Measurements from ENCODE around the gene UNC13C. TPM values are rescaled to one million over a fixed set of nuclear protein-coding genes. Genes with fewer than 3 reads are reported as not detected.

The UNC13C gene
- total and polyA plus RNA-seq, 2 of the 13 experiments (the other 11 are each of a cell fraction or from before 2014, with no cell fraction given): 0.04 TPM; not detected in 1

- Histone ChIP-seq H3K9me3 (ENCODE audit: low read length) (no peaks in the 10 kb centered on the region), H3K4me2 (ENCODE audit: low read depth, low read length) (no peak overlapping the region), H4K20me1 (ENCODE audit: insufficient read depth, low read length) (no peaks in the 10 kb centered on the region), H3K79me2 (ENCODE audit: insufficient read depth, low read length) (no peaks in the 10 kb centered on the region), H3K27me3 (ENCODE audit: control insufficient read depth in 1 of 2, insufficient read depth in 2 of 2, low read length in 2 of 2) (no peaks in the 10 kb centered on the region), H3K4me3 (replicated peaks in 1 of 3; ENCODE audit: insufficient read depth in 1 of 3, low read depth in 2 of 3, low read length in 3 of 3) (no peak overlapping the region), H3K9ac (ENCODE audit: insufficient read depth, low read depth, low read length) (no peak overlapping the region), H2AFZ (ENCODE audit: low read length) (no peak overlapping the region), H3K27ac (ENCODE audit: extremely low read length, insufficient read depth, low read length) (no peak overlapping the region), H3K36me3 (replicated peaks in 1 of 2; ENCODE audit: control insufficient read depth in 1 of 2, insufficient read depth in 2 of 2, low read length in 2 of 2) (no peaks in the 10 kb centered on the region), H3K4me1 (ENCODE audit: insufficient read depth, low read length) (no peaks in the 10 kb centered on the region)
- no TSS peak for BruUV-seq (replicated peaks)
- WGBS (ENCODE audit: low lambda C conversion rate): 0% methylated on average over 3 of the region's 3 CpGs
- FAIRE-seq (no peak), DNase-seq (ENCODE audit: low spot score) (no peak), ATAC-seq (peak; percentile 56)
- POLR2A ChIA-PET: no interaction called here
- intact Hi-C loops (cut with micrococcal nuclease; ENCODE audit: unreplicated experiment): no loop called here
- in situ Hi-C loops (cut with HindIII; ENCODE audit: extremely low pct_ligation_motif_present, low pct_unique_long_range_greater_than_20kb): no loop called here
- CTCF ChIA-PET (ENCODE audit: low intra/inter-chr PET ratio, low total read pairs): no interaction called here
- TF ChIP-seq ZKSCAN8 (CRISPR knock-in tag; IDR thresholded peaks at IDR 0.05; ENCODE audit: borderline replicate concordance) (no peak), GZF1 (CRISPR knock-in tag; IDR thresholded peaks at IDR 0.05) (no peak), PAF1 (CRISPR knock-in tag; IDR thresholded peaks at IDR 0.05) (no peak), IKZF4 (CRISPR knock-in tag; IDR thresholded peaks at IDR 0.05; ENCODE audit: borderline replicate concordance, low read depth, not compliant biosample characterization) (no peak), CTCF (CRISPR knock-in tag; IDR thresholded peaks at IDR 0.05) (peak; percentile 28; the same call in 1 of the 2 replicates)
Observed at GRCh38 chr15:54273928-54274327, 295.7 kb downstream of the UNC13C start.

- Histone ChIP-seq H3K9ac (ENCODE audit: insufficient read depth, low read depth, low read length) (no peak overlapping the region), H3K27me3 (ENCODE audit: control insufficient read depth in 1 of 2, insufficient read depth in 2 of 2, low read length in 2 of 2) (no peaks in the 10 kb centered on the region), H3K27ac (ENCODE audit: extremely low read length, insufficient read depth, low read length) (no peak overlapping the region), H2AFZ (ENCODE audit: low read length) (no peak overlapping the region), H3K79me2 (ENCODE audit: insufficient read depth, low read length) (no peaks in the 10 kb centered on the region), H3K4me1 (ENCODE audit: insufficient read depth, low read length) (no peaks in the 10 kb centered on the region), H3K36me3 (replicated peaks in 1 of 2; ENCODE audit: control insufficient read depth in 1 of 2, insufficient read depth in 2 of 2, low read length in 2 of 2) (no peaks in the 10 kb centered on the region), H4K20me1 (ENCODE audit: insufficient read depth, low read length) (no peaks in the 10 kb centered on the region), H3K4me2 (ENCODE audit: low read depth, low read length) (no peak overlapping the region), H3K4me3 (replicated peaks in 1 of 3; ENCODE audit: insufficient read depth in 1 of 3, low read depth in 2 of 3, low read length in 3 of 3) (no peak overlapping the region), H3K9me3 (ENCODE audit: low read length) (no peaks in the 10 kb centered on the region)
- BruUV-seq (replicated peaks): no TSS peak
- WGBS (ENCODE audit: low lambda C conversion rate): 5% methylated on average over 4 of the region's 4 CpGs
- intact Hi-C loops (cut with micrococcal nuclease; ENCODE audit: unreplicated experiment) (no loop called here), in situ Hi-C loops (cut with HindIII; ENCODE audit: extremely low pct_ligation_motif_present, low pct_unique_long_range_greater_than_20kb) (no loop called here)
- ATAC-seq: no peak
- POLR2A ChIA-PET: no interaction called here
- CTCF ChIA-PET (ENCODE audit: low intra/inter-chr PET ratio, low total read pairs): no interaction called here
- no peak for DNase-seq (ENCODE audit: low spot score)
- FAIRE-seq: no peak
- TF ChIP-seq, protein P1, sequence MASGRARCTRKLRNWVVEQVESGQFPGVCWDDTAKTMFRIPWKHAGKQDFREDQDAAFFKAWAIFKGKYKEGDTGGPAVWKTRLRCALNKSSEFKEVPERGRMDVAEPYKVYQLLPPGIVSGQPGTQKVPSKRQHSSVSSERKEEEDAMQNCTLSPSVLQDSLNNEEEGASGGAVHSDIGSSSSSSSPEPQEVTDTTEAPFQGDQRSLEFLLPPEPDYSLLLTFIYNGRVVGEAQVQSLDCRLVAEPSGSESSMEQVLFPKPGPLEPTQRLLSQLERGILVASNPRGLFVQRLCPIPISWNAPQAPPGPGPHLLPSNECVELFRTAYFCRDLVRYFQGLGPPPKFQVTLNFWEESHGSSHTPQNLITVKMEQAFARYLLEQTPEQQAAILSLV (CRISPR knock-in tag; IDR thresholded peaks at IDR 0.05; ENCODE audit: borderline replicate concordance): no peak
- TF ChIP-seq FOXJ3 (CRISPR knock-in tag; IDR thresholded peaks at IDR 0.05; ENCODE audit: borderline replicate concordance): no peak
- TF ChIP-seq SNRNP70 (IDR thresholded peaks at IDR 0.05; ENCODE audit: low read depth, low read length): no peak
- TF ChIP-seq NONO (IDR thresholded peaks at IDR 0.05): no peak
- TF ChIP-seq NONO (CRISPR knock-in tag; conservative IDR thresholded peaks at IDR 0.05): no peak
- no peak for TF ChIP-seq ZMAT3 (CRISPR knock-in tag; conservative IDR thresholded peaks at IDR 0.05)
- TF ChIP-seq ZNF274 (CRISPR knock-in tag; IDR thresholded peaks at IDR 0.05): no peak
- no peak for TF ChIP-seq NFATC3 (CRISPR knock-in tag; IDR thresholded peaks at IDR 0.05)
- TF ChIP-seq ZNF549 (CRISPR knock-in tag; IDR thresholded peaks at IDR 0.05): no peak
- TF ChIP-seq ZBTB10 (CRISPR knock-in tag; IDR thresholded peaks at IDR 0.05; ENCODE audit: borderline replicate concordance): no peak
Observed at GRCh38 chr15:54277834-54278233, 299.6 kb downstream of the UNC13C start.
